ENCODE results near the gene ZNF423. TPM values are rescaled to one million over a fixed set of nuclear protein-coding genes. Genes with fewer than 3 reads are reported as not detected.

The ZNF423 gene
- total and polyA plus RNA-seq, 4 donors: 16.9 to 43.0 (median 34.4) TPM

DNA sequence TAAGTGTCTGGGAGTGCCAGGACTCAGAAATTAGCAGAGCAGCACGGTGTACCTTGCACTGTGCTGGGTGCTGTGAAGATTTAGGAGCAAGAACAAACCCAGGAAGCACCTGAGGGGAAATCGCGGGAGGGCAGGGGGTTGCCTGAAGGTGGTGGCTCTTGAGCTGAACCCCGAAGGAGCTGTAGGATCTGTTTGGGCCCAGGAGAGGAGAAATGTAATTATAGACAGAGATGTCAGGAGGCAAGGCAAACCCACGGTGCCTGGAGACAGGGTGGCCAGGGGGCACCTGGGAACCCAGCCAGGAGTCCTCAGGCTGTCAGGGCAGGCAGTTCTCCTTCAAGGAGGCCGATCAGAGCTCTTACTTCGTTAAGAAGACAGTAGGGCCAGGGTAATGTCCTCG is 373.2 kb downstream of the ZNF423 start:
- no peak overlapping the region for H3K4me3 ChIP-seq (ENCODE audit: low read depth, low read length)
- WGBS (ENCODE audit: insufficient coverage): 72% methylated on average over 7 of the region's 8 CpGs
- DNase-seq (ENCODE audit: low read depth in 4 of 6, low spot score in 6 of 6): no peak

DNA sequence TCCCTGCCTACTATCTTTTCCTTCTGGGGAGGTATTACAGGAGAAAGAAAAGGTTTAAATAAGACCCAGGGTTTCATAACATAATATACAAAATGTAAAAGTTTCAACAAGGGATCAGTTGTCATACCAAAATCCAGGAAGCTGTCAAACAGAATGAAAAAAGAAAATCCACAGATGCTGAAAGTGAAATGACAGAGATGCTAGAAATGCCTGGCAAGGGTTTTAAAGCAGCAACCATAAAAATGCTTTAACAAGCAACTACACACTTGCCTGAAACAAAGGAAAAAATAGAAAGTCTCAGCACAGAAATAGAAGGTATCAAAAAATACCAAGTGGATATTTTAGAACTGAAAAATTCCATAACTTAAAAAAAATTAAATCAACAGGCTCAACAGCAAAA is 377.3 kb downstream of the ZNF423 start:
- Histone ChIP-seq H3K27ac (ENCODE audit: low read depth, low read length) (no peak overlapping the region), H3K27me3 (ENCODE audit: control insufficient read depth, insufficient read depth, low read length) (peaks cover 8% of the 10 kb centered on the region), H3K4me3 (ENCODE audit: low read depth, low read length) (no peak overlapping the region), H3K9me3 (ENCODE audit: control insufficient read depth, insufficient read depth, low read length) (no peaks in the 10 kb centered on the region), H3K4me1 (ENCODE audit: control insufficient read depth, insufficient read depth, low read length) (peaks cover 13% of the 10 kb centered on the region), H3K36me3 (ENCODE audit: control insufficient read depth, insufficient read depth, low read length) (no peaks in the 10 kb centered on the region)
- DNase-seq (ENCODE audit: low read depth in 4 of 6, low spot score in 6 of 6): peak in 1 of 6 donors; percentile 66

More for the DNA sequence above, 373.2 kb downstream of the ZNF423 start:
- Histone ChIP-seq H3K4me1 (ENCODE audit: control insufficient read depth, insufficient read depth, low read length) (peaks cover 15% of the 10 kb centered on the region), H3K27ac (ENCODE audit: low read depth, low read length) (no peak overlapping the region), H3K9me3 (ENCODE audit: control insufficient read depth, insufficient read depth, low read length) (no peaks in the 10 kb centered on the region), H3K27me3 (ENCODE audit: control insufficient read depth, insufficient read depth, low read length) (peaks cover 11% of the 10 kb centered on the region), H3K36me3 (ENCODE audit: control insufficient read depth, insufficient read depth, low read length) (no peaks in the 10 kb centered on the region)

DNA sequence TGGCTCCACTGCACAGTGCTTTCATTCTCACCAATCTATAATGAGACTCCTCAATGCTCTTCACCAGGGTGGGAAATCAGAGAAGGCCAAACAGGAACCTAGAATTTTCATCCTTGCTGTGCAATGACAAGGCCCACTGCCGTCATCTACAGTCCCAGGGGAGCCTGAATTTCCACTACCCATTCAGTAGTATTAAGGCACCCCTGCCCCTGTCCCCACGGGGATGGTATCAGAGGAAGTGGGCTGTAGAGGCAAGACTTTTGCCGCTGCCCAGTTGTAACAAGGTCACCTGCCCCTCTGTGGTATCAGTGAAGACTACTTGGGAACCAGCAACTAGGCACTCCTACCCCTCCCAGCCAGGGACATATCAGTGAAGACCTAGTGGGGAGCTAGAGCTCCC is 377.8 kb downstream of the ZNF423 start:
- Histone ChIP-seq H3K4me1 (ENCODE audit: control insufficient read depth, insufficient read depth, low read length) (peaks cover 11% of the 10 kb centered on the region), H3K4me3 (ENCODE audit: low read depth, low read length) (no peak overlapping the region), H3K27ac (ENCODE audit: low read depth, low read length) (no peak overlapping the region), H3K27me3 (ENCODE audit: control insufficient read depth, insufficient read depth, low read length) (peaks cover 3% of the 10 kb centered on the region), H3K9me3 (ENCODE audit: control insufficient read depth, insufficient read depth, low read length) (no peaks in the 10 kb centered on the region), H3K36me3 (ENCODE audit: control insufficient read depth, insufficient read depth, low read length) (no peaks in the 10 kb centered on the region)
- WGBS (ENCODE audit: insufficient coverage): 100% methylated on average over 1 of the region's 3 CpGs
- no peak for DNase-seq (ENCODE audit: low read depth in 4 of 6, low spot score in 6 of 6)

DNA sequence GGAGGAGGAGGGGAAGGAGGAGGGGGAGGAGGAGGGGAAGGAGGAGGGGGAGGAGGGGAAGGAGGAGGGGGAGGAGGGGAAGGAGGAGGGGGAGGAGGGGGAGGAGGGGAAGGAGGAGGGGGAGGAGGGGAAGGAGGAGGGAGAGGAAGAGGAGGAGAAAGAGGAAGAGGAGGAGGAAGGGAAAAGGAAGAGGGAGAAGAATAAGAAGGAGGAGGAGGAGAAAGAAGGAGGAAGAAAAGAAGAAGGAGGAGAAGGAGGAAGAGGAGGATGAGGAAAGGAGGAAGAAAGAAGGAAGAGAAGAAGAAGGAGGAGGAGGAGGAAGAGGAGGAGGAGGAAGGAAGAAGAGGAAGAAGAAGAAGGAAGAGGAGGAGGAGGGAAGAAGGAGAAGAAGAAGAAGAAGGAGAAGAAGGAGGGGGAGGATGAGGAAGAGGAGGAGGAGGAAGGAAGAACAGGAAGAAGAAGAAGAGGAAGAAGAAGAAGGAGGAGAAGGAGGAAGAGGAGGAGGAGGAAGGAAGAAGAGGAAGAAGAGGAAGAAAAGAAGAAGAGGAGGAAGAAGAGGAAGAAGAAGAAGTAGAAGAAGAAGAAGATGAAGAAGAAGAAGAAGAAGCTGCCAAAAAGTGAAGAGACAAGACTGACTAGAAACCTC is 378.5 kb downstream of the ZNF423 start:
- Histone ChIP-seq H3K9me3 (ENCODE audit: control insufficient read depth, insufficient read depth, low read length) (no peaks in the 10 kb centered on the region), H3K27ac (ENCODE audit: low read depth, low read length) (no peak overlapping the region)
- no peak for DNase-seq (ENCODE audit: low read depth in 4 of 6, low spot score in 6 of 6)

DNA sequence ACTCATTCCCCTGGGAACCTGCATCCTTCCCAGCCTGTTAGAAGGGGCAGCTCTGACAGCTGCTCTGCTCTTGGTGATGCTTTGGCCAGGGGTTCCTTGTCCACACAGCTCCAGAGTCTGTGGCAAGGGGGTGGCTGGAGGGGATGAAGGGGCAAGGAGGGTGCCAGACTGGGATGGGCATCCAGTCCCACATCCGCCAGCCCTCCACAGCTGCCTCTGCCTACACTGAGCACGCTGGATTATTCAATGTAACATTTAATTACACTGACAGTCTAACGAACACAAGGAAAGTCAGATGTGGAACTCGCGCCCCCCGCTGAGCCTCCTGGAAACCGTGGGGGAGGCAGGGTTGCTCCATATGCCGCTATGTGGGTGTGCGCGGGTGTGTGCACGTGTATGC is 381.2 kb downstream of the ZNF423 start:
- no peaks in the 10 kb centered on the region for H3K9me3 ChIP-seq (ENCODE audit: control insufficient read depth, insufficient read depth, low read length)
- H3K27me3 ChIP-seq (ENCODE audit: control insufficient read depth, insufficient read depth, low read length): no peaks in the 10 kb centered on the region
- H3K4me3 ChIP-seq (ENCODE audit: low read depth, low read length): no peak overlapping the region
- peaks cover 13% of the 10 kb centered on the region for H3K4me1 ChIP-seq (ENCODE audit: control insufficient read depth, insufficient read depth, low read length)
- peak in 2 of 6 donors; percentile 29 to 76 for DNase-seq (ENCODE audit: low read depth in 4 of 6, low spot score in 6 of 6)
- H3K36me3 ChIP-seq (ENCODE audit: control insufficient read depth, insufficient read depth, low read length): no peaks in the 10 kb centered on the region
- 66% methylated on average over 9 of the region's 11 CpGs for WGBS (ENCODE audit: insufficient coverage)
- H3K27ac ChIP-seq (ENCODE audit: low read depth, low read length): no peak overlapping the region

More for the DNA sequence above, 378.5 kb downstream of the ZNF423 start:
- Histone ChIP-seq H3K27me3 (ENCODE audit: control insufficient read depth, insufficient read depth, low read length) (peaks cover under 1% of the 10 kb centered on the region), H3K36me3 (ENCODE audit: control insufficient read depth, insufficient read depth, low read length) (no peaks in the 10 kb centered on the region), H3K4me1 (ENCODE audit: control insufficient read depth, insufficient read depth, low read length) (peaks cover 13% of the 10 kb centered on the region), H3K4me3 (ENCODE audit: low read depth, low read length) (no peak overlapping the region)

DNA sequence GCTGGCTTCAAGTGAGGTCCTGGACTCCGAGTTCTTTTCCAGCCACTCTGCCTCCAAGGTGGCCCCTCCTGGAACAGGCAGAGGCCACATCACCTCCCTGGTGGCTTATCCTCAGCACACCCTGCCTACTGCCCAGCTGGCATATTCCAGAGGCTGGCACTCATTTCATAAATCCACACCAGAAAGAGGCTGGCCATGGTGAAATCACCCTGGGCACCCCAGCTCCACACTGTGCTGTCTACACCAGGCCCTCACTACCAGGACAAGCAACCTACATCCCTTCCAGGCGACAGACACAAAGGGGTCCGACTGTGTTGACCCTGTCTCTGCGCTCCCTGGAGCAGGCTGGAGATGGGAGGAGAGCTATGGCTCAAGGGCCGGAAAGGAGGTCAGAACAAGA is 382.1 kb downstream of the ZNF423 start:
- H3K36me3 ChIP-seq (ENCODE audit: control insufficient read depth, insufficient read depth, low read length): no peaks in the 10 kb centered on the region
- H3K9me3 ChIP-seq (ENCODE audit: control insufficient read depth, insufficient read depth, low read length): no peaks in the 10 kb centered on the region
- no peak for DNase-seq (ENCODE audit: low read depth in 4 of 6, low spot score in 6 of 6)
- H3K27ac ChIP-seq (ENCODE audit: low read depth, low read length): no peak overlapping the region
- WGBS (ENCODE audit: insufficient coverage): 92% methylated on average over 4 of the region's 5 CpGs
- no peak overlapping the region for H3K4me3 ChIP-seq (ENCODE audit: low read depth, low read length)
- peaks cover 13% of the 10 kb centered on the region for H3K4me1 ChIP-seq (ENCODE audit: control insufficient read depth, insufficient read depth, low read length)
- H3K27me3 ChIP-seq (ENCODE audit: control insufficient read depth, insufficient read depth, low read length): no peaks in the 10 kb centered on the region

DNA sequence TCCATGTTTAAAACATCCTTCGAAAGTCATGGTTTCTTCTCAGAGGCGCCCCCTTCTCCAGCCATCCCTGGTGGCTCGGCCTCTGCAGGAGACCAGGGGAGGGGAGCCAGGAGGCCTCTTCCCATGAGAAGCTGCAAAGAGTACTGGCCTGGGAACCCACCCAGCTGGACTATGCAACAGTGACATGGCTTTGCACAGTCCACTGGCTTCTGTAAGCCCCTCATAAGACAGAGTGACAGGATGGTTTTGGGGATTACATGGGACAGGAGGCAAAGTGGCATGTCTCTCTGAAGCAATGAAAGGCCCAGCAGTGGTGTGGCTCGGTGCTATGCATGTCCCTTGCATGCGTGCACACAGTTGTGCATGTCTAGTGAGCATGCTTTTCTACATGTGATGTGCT is 382.8 kb downstream of the ZNF423 start:
- Histone ChIP-seq H3K36me3 (ENCODE audit: control insufficient read depth, insufficient read depth, low read length) (no peaks in the 10 kb centered on the region), H3K27ac (ENCODE audit: low read depth, low read length) (no peak overlapping the region), H3K27me3 (ENCODE audit: control insufficient read depth, insufficient read depth, low read length) (no peaks in the 10 kb centered on the region), H3K4me1 (ENCODE audit: control insufficient read depth, insufficient read depth, low read length) (peaks cover 13% of the 10 kb centered on the region), H3K4me3 (ENCODE audit: low read depth, low read length) (no peak overlapping the region), H3K9me3 (ENCODE audit: control insufficient read depth, insufficient read depth, low read length) (no peaks in the 10 kb centered on the region)
- WGBS (ENCODE audit: insufficient coverage): 97% methylated on average over 5 of the region's 5 CpGs
- DNase-seq (ENCODE audit: low read depth in 4 of 6, low spot score in 6 of 6): no peak

DNA sequence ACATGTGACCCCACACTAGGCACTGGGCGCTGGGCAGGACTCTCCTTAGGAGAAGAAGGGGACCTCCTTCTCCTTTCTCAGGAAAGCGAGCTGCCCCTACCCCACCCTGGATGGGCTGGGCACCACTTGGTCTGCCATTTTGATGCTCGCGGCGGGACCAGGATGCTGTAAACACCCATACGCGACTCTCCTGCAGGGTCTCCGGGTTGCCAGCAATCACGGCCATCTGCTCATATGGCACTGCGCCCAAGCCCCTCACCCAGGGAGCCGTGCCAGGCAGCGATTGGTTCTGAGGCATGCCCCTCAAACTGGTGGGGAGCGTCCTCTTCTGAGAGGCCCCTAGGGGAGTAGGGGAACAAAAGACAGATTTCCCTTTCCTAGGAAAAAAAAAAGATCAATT is 383.3 kb downstream of the ZNF423 start:
- DNase-seq (ENCODE audit: low read depth in 4 of 6, low spot score in 6 of 6): peak in 2 of 6 donors; percentile 89 to 93
- Histone ChIP-seq H3K4me3 (ENCODE audit: low read depth, low read length) (no peak overlapping the region), H3K27ac (ENCODE audit: low read depth, low read length) (no peak overlapping the region), H3K27me3 (ENCODE audit: control insufficient read depth, insufficient read depth, low read length) (no peaks in the 10 kb centered on the region), H3K4me1 (ENCODE audit: control insufficient read depth, insufficient read depth, low read length) (peaks cover 13% of the 10 kb centered on the region), H3K36me3 (ENCODE audit: control insufficient read depth, insufficient read depth, low read length) (no peaks in the 10 kb centered on the region), H3K9me3 (ENCODE audit: control insufficient read depth, insufficient read depth, low read length) (no peaks in the 10 kb centered on the region)
- 37% methylated on average over 9 of the region's 13 CpGs for WGBS (ENCODE audit: insufficient coverage)

DNA sequence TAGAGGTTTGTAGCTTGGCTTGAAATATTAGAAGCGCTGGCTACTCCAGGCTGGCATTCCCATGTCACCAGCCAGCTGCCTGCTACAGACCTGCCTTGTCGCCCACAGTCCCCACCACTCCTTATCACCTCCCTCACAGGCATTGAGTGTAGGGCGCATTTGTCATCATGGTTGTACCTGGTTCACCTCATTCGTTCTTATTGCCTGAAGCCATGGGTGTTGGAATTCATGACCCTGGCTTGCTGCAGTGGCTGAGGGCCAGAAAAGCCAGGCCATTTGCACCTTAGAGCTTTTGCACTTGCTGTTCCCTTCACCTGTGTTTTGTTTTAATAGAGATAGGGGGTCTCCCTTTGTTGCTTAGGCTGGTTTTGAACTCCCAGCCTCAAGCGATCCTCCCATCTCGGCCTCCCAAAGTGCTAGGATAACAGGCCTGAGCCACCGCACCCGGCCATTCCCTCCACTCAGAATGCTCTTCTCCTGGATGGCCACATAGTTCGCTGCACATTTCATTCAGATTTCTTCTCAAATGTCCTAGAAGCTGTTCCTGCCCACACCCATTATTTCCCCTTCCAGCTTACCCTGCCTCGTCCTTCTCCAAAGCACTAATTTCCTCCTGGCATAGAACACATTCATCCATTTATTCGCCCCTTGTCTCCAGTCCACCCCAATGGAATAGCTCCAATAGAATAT is 384.7 kb downstream of the ZNF423 start:
- Histone ChIP-seq H3K9me3 (ENCODE audit: control insufficient read depth, insufficient read depth, low read length) (no peaks in the 10 kb centered on the region), H3K4me3 (ENCODE audit: low read depth, low read length) (no peak overlapping the region), H3K27ac (ENCODE audit: low read depth, low read length) (no peak overlapping the region), H3K4me1 (ENCODE audit: control insufficient read depth, insufficient read depth, low read length) (peaks cover 13% of the 10 kb centered on the region), H3K36me3 (ENCODE audit: control insufficient read depth, insufficient read depth, low read length) (no peaks in the 10 kb centered on the region), H3K27me3 (ENCODE audit: control insufficient read depth, insufficient read depth, low read length) (no peaks in the 10 kb centered on the region)
- 87% methylated on average over 10 of the region's 11 CpGs for WGBS (ENCODE audit: insufficient coverage)
- DNase-seq (ENCODE audit: low read depth in 4 of 6, low spot score in 6 of 6): no peak

DNA sequence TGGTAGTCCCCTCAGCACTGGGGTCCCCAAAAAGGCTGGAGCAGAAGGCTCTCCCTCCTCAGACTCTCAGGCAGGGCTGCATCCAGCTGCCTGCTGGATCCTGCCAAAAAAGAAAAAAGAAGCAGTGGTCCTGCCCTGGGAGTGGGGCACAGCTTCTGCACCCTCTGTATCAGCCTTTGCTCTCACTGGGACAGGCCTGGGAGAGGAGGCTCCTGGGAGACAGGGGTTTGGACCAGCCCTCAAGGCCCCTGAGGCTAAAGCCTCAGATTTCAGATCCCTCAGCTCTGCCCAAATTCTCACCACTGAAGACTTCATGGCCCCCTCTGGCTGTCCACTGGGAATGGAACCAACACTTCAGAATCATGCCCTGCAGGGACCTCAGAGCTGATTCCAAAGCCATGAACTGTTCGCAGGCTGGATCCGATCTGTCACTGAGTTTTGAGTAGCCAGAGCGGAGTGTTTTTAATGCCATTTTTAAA is 385.4 kb downstream of the ZNF423 start:
- H3K36me3 ChIP-seq (ENCODE audit: control insufficient read depth, insufficient read depth, low read length): no peaks in the 10 kb centered on the region
- no peak for DNase-seq (ENCODE audit: low read depth in 4 of 6, low spot score in 6 of 6)
- no peaks in the 10 kb centered on the region for H3K9me3 ChIP-seq (ENCODE audit: control insufficient read depth, insufficient read depth, low read length)
- H3K4me1 ChIP-seq (ENCODE audit: control insufficient read depth, insufficient read depth, low read length): peaks cover 13% of the 10 kb centered on the region
- WGBS (ENCODE audit: insufficient coverage): 100% methylated on average over 2 of the region's 3 CpGs
- H3K27me3 ChIP-seq (ENCODE audit: control insufficient read depth, insufficient read depth, low read length): peaks cover under 1% of the 10 kb centered on the region
- H3K4me3 ChIP-seq (ENCODE audit: low read depth, low read length): no peak overlapping the region
- no peak overlapping the region for H3K27ac ChIP-seq (ENCODE audit: low read depth, low read length)
